ENCODE results near the gene CNR2.
"Not testable (repeated sequence)": the region's sequence is repeated elsewhere in the genome, so short reads cannot be mapped to it uniquely, and the experiment has no call there.

CNR2 gene

GRCh38 chr1:23913212-23913880, at the start of gene CNR2:
TSS of gene CNR2 (minus strand) at chr1:23913362. CDS start at chr1:23875617, 37,745 bp downstream.
- DNase-seq (ENCODE audit: extremely low read depth in 1 of 2, low read depth in 1 of 2), result no peak

GRCh38 chr1:23960291-23961020, 47.3 kb upstream of the CNR2 start:
- no peak for DNase-seq (ENCODE audit: extremely low read depth in 1 of 2, low read depth in 1 of 2)

- DNase-seq (ENCODE audit: extremely low read depth in 1 of 2, low read depth in 1 of 2), result peak; percentile 91 to 94
Observed at GRCh38 chr1:23959461-23960290, 46.5 kb upstream of the CNR2 start, which contains the start of gene PNRC2. TSS of gene PNRC2 (plus strand) at chr1:23959828. CDS start at chr1:23961458, 1,630 bp downstream.

GRCh38 chr1:23958810-23959460, 45.8 kb upstream of the CNR2 start:
- peak; percentile 80 to 95 for DNase-seq (ENCODE audit: extremely low read depth in 1 of 2, low read depth in 1 of 2)

- DNase-seq (ENCODE audit: extremely low read depth in 1 of 2, low read depth in 1 of 2), result not testable (repeated sequence)
Observed at GRCh38 chr1:23958040-23958809, 45.1 kb upstream of the CNR2 start.

GRCh38 chr1:23957096-23957495, 43.9 kb upstream of the CNR2 start:
- DNase-seq (ENCODE audit: extremely low read depth in 1 of 2, low read depth in 1 of 2), result no peak

- DNase-seq (ENCODE audit: extremely low read depth in 1 of 2, low read depth in 1 of 2), result no peak
Observed at GRCh38 chr1:23953020-23953419, 39.9 kb upstream of the CNR2 start.

- DNase-seq (ENCODE audit: extremely low read depth in 1 of 2, low read depth in 1 of 2), result no peak
Observed at GRCh38 chr1:23947366-23947765, 34.2 kb upstream of the CNR2 start.

- no peak for DNase-seq (ENCODE audit: extremely low read depth in 1 of 2, low read depth in 1 of 2)
Observed at GRCh38 chr1:23936481-23937176, 23.5 kb upstream of the CNR2 start.

GRCh38 chr1:23931491-23931880, 18.3 kb upstream of the CNR2 start:
- no peak for DNase-seq (ENCODE audit: extremely low read depth in 1 of 2, low read depth in 1 of 2)

GRCh38 chr1:23930861-23931490, 17.8 kb upstream of the CNR2 start:
- DNase-seq (ENCODE audit: extremely low read depth in 1 of 2, low read depth in 1 of 2), result no peak

- no peak for DNase-seq (ENCODE audit: extremely low read depth in 1 of 2, low read depth in 1 of 2)
Observed at GRCh38 chr1:23930270-23930669, 17.1 kb upstream of the CNR2 start.

- DNase-seq (ENCODE audit: extremely low read depth in 1 of 2, low read depth in 1 of 2), result no peak
Observed at GRCh38 chr1:23928789-23929188, 15.6 kb upstream of the CNR2 start.

GRCh38 chr1:23927097-23927496, 13.9 kb upstream of the CNR2 start:
- DNase-seq (ENCODE audit: extremely low read depth in 1 of 2, low read depth in 1 of 2), result no peak

GRCh38 chr1:23925279-23925678, 12.1 kb upstream of the CNR2 start:
- no peak for DNase-seq (ENCODE audit: extremely low read depth in 1 of 2, low read depth in 1 of 2)

GRCh38 chr1:23924601-23925000, 11.4 kb upstream of the CNR2 start:
- no peak for DNase-seq (ENCODE audit: extremely low read depth in 1 of 2, low read depth in 1 of 2)

GRCh38 chr1:23923592-23924499, 10.7 kb upstream of the CNR2 start:
- no peak for DNase-seq (ENCODE audit: extremely low read depth in 1 of 2, low read depth in 1 of 2)

GRCh38 chr1:23922321-23922943, 9.3 kb upstream of the CNR2 start:
- DNase-seq (ENCODE audit: extremely low read depth in 1 of 2, low read depth in 1 of 2), result no peak
